ENCODE results near the gene PPP1R3D. TPM values are rescaled to one million over a fixed set of nuclear protein-coding genes. Genes with fewer than 3 reads are reported as not detected.

The PPP1R3D gene
- total and polyA plus RNA-seq, 9 of the 15 experiments (the other 6 are each of a cell fraction or from before 2014, with no cell fraction given), result 0.35 to 3.3 (median 1.8) TPM

DNA sequence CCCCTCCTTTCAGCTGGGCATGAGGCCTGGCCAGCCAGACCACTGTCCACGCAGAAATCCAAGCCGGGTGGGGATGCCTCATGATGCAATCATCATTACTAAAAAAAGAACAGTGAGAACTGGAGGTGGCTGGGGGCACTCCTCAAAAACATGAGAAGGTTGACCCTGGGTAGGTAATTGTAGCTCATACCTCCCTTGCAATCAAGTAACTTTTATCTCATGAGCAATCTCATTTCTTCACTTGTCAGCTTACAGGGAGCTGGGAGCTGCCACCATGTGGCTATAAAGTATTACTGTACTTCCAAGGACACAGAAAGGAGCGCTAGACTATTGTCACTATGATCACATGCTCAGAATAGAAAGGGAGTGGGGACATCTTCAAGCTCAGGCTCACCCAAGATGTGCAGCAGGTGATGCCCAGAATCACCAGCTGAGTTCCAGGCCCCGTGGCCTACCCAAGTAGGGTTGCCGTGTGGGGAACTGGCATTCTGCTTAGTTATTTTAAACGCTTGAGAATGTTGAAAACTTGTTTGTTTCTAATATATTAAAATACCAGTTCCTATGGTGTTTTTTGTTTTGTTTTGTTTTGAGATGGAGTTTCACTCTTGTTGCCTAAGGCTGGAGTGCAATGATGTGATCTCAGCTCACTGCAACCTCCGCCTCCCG, 15.2 kb upstream of the PPP1R3D start (continued):
- TF ChIP-seq, protein P1, sequence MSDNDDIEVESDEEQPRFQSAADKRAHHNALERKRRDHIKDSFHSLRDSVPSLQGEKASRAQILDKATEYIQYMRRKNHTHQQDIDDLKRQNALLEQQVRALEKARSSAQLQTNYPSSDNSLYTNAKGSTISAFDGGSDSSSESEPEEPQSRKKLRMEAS (CRISPR knock-in tag; IDR thresholded peaks at IDR 0.05), result no peak
- TF ChIP-seq, protein P2, sequence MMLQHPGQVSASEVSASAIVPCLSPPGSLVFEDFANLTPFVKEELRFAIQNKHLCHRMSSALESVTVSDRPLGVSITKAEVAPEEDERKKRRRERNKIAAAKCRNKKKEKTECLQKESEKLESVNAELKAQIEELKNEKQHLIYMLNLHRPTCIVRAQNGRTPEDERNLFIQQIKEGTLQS (IDR thresholded peaks at IDR 0.05), result peak; percentile 63
- TF ChIP-seq, protein P2 (CRISPR knock-in tag; conservative IDR thresholded peaks at IDR 0.05), result no peak
- TF ChIP-seq ZNF79 (CRISPR knock-in tag; IDR thresholded peaks at IDR 0.05; ENCODE audit: low read depth) (no peak), SMARCC2 (IDR thresholded peaks at IDR 0.05; ENCODE audit: low read depth) (no peak), FUS (optimal IDR thresholded peaks at IDR 0.05; ENCODE audit: low read depth, low read length) (no peak), ZNF212 (CRISPR knock-in tag; IDR thresholded peaks at IDR 0.05) (no peak), SREBF2 (CRISPR knock-in tag; IDR thresholded peaks at IDR 0.05) (no peak)

DNA sequence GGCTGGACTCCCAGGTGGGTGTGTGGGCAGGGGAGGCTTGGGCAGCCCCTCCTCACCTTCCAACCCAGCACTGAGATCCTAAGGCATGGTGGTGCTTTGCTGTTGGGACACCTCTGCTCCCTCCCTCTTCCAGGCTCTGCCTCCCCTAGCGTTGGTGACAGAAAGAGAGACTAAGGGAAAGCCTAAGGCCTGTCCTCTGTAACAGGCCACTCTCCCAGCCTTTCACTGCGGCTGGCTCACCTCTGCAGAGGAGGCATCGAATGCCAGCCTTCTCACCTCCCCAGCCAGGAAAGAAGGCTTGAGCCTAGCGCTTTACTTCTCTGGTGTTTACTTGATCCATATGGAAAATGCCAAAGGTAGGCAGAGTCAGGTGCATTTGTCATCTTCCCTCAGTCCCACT, 14.6 kb upstream of the PPP1R3D start:
- TF ChIP-seq EZH2 (IDR thresholded peaks at IDR 0.05; ENCODE audit: borderline replicate concordance, low read depth, low read length), result no peak
- TF ChIP-seq, protein P3, sequence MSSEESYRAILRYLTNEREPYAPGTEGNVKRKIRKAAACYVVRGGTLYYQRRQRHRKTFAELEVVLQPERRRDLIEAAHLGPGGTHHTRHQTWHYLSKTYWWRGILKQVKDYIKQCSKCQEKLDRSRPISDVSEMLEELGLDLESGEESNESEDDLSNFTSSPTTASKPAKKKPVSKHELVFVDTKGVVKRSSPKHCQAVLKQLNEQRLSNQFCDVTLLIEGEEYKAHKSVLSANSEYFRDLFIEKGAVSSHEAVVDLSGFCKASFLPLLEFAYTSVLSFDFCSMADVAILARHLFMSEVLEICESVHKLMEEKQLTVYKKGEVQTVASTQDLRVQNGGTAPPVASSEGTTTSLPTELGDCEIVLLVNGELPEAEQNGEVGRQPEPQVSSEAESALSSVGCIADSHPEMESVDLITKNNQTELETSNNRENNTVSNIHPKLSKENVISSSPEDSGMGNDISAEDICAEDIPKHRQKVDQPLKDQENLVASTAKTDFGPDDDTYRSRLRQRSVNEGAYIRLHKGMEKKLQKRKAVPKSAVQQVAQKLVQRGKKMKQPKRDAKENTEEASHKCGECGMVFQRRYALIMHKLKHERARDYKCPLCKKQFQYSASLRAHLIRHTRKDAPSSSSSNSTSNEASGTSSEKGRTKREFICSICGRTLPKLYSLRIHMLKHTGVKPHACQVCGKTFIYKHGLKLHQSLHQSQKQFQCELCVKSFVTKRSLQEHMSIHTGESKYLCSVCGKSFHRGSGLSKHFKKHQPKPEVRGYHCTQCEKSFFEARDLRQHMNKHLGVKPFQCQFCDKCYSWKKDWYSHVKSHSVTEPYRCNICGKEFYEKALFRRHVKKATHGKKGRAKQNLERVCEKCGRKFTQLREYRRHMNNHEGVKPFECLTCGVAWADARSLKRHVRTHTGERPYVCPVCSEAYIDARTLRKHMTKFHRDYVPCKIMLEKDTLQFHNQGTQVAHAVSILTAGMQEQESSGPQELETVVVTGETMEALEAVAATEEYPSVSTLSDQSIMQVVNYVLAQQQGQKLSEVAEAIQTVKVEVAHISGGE (CRISPR knock-in tag; IDR thresholded peaks at IDR 0.05), result 0 out of 6 replicates have a peak, but pooled peaks of 1 of the 3 experiments have one; percentile 29
- ChIA-PET CTCF (ENCODE audit: low intra/inter-chr PET ratio) (interaction anchor here (1.3 kb wide), 1 partner anchor 171 kb away, joined by 4 read pairs; no protein-coding TSS in a partner anchor), POLR2A (interaction anchor here (0.7 to 1.5 kb wide), 4 partner anchors 11 to 385 kb away, joined by 3 to 6 read pairs (median 4); partner anchors contain the start of genes FAM217B and PPP1R3D)
- H3K4me3 ChIP-seq, result no peak overlapping the region
- H3K9ac ChIP-seq (ENCODE audit: insufficient read depth in 1 of 2, low read depth in 2 of 2, low read length in 2 of 2), result no peak overlapping the region
- DNase-seq (ENCODE audit: extremely low read depth in 1 of 4, low spot score in 3 of 4), result no peak
- peaks cover 2% of the 10 kb centered on the region for H3K9me1 ChIP-seq (ENCODE audit: control insufficient read depth, insufficient read depth, low read length)
- peaks cover 8% of the 10 kb centered on the region; the same call in 1 of the 2 replicates for H4K20me1 ChIP-seq (replicated peaks; ENCODE audit: control insufficient read depth, insufficient read depth, low read length)
- H3K4me1 ChIP-seq (replicated peaks in 1 of 2; ENCODE audit: control insufficient read depth in 2 of 2, insufficient read depth in 2 of 2, low read length in 2 of 2), result no peaks in the 10 kb centered on the region
- WGBS (ENCODE audit: insufficient coverage, low coverage, missing lambda C conversion rate), result 38% methylated on average over 3 of the region's 4 CpGs
- ATAC-seq, result peak; percentile 44; the same call in 2 of the 3 replicates
- H3K27me3 ChIP-seq (ENCODE audit: control insufficient read depth in 2 of 2, insufficient read depth in 2 of 2, low read length in 2 of 2), result peaks cover 0 to 7% of the 10 kb centered on the region in 2 experiments; a peak in 1 of 5 replicates
- no peaks in the 10 kb centered on the region for H3K9me3 ChIP-seq (replicated peaks; ENCODE audit: control insufficient read depth, insufficient read depth, low read depth, low read length)
- BruUV-seq (replicated peaks), result no TSS peak
- no peaks in the 10 kb centered on the region for H3K79me2 ChIP-seq (ENCODE audit: control insufficient read depth, insufficient read depth, low read length)
- in situ Hi-C loops (cut with MboI), result no loop called here
- no peak overlapping the region for H2AFZ ChIP-seq (ENCODE audit: low read depth, low read length)
- FAIRE-seq, result no peak
- no peak overlapping the region for H3K4me2 ChIP-seq (ENCODE audit: insufficient read depth, low read length)
- H3K27ac ChIP-seq (ENCODE audit: extremely low read depth, low read depth, low read length), result no peak overlapping the region
- no peaks in the 10 kb centered on the region for H3K36me3 ChIP-seq (ENCODE audit: control insufficient read depth, insufficient read depth, low read length)
- intact Hi-C loops (cut with micrococcal nuclease), result loop anchor here (2.0 kb wide), 1 partner anchor 172 kb away; no protein-coding TSS in a partner anchor
